A549 (cell line): ENCODE results near the gene DCLK2. TPM values are rescaled to one million over a fixed set of nuclear protein-coding genes. Genes with fewer than 3 reads are reported as not detected.

Experiments used
- ATAC-seq, 2 experiments: fragments of 200-7000 bp in 1 of 2; fragments of >200 bp in 1 of 2; cut with Nextera tagmentation in 1 of 2; cut with Tn5 transposase in 1 of 2; 3 replicates each; pipeline versions ENCODE4 v1.8.0 to v1.9.1; 2018 to 2020; ENCODE audit warnings: mild to moderate bottlenecking in 1 of 2, moderate library complexity in 1 of 2
- CTCF ChIA-PET: fragments of 300-600 bp; sonication (Branson Sonifier 250); formaldehyde crosslinking; extraction: SDS; loops from one replicate; lab custom pipeline; 2021; ENCODE audit warnings: antibody characterized with exemption, inconsistent platforms; lab: Yijun Ruan, JAX
- POLR2A ChIA-PET: fragments of 350-600 bp; formaldehyde crosslinking; extraction: SDS; loops from one replicate; lab custom pipeline; 2021; ENCODE audit warnings: antibody characterized with exemption, inconsistent platforms; lab: Yijun Ruan, JAX
- DNase-seq, 2 experiments: peaks; one replicate each; pipeline versions ENCODE4 v3.0.0 to v3.0.0-alpha.2; 2011 to 2016; ENCODE audit warnings: low read depth in 1 of 2, low spot score in 1 of 2
- FAIRE-seq: peaks from 2 replicates; lab custom pipeline; 2011; peaks lifted over from hg19 to GRCh38; lab: Jason Lieb, UNC
- H3K27ac ChIP-seq, 2 experiments: fragments of >200 bp; sonication (Bioruptor Twin); formaldehyde crosslinking; 3 replicates each; pipeline ENCODE4 v1.5.1; 2016 to 2017
- H3K4me1 ChIP-seq: fragments of >200 bp; sonication (Bioruptor Twin); formaldehyde crosslinking; 3 replicates; pipeline ENCODE4 v1.6.1; 2016
- H3K4me2 ChIP-seq: fragments of >200 bp; sonication (Bioruptor Twin); formaldehyde crosslinking; 3 replicates; pipeline ENCODE4 v1.6.1; 2016
- H3K4me3 ChIP-seq: fragments of >200 bp; sonication (Bioruptor Twin); formaldehyde crosslinking; 3 replicates; pipeline ENCODE4 v1.5.1; 2016
- H3K9me3 ChIP-seq: fragments of >200 bp; sonication (Bioruptor Twin); formaldehyde crosslinking; 3 replicates; pipeline ENCODE4 v1.6.1; 2016
- ATOH8 ChIP-seq: fragments of 250-450 bp; sonication (Bioruptor Pico); IDR thresholded peaks from 2 replicates; pipeline ENCODE4 v1.5.0; 2020; ENCODE audit warnings: low read depth, mild to moderate bottlenecking, moderate library complexity
- BHLHE40 ChIP-seq: IDR thresholded peaks from 2 replicates; pipeline ENCODE4 v1.6.1; 2012; ENCODE audit warnings: low read depth, low read length, inconsistent platforms
- CBX8 ChIP-seq: fragments of 200-600 bp; sonication (generic); IDR thresholded peaks from 2 replicates; pipeline ENCODE4 v1.6.1; 2016
- CEBPB ChIP-seq, 2 experiments: fragments of >200 bp in 1 of 2; sonication (Bioruptor Twin) in 1 of 2; formaldehyde crosslinking in 1 of 2; IDR thresholded peaks; 2 replicates each; pipeline ENCODE4 v1.6.1; 2012 to 2016
- CHD2 ChIP-seq: fragments of 150-350 bp; IDR thresholded peaks from 2 replicates; pipeline ENCODE4 v1.6.1; 2014; ENCODE audit warnings: low read length; ENCODE audit not compliant: partially characterized antibody
- EHMT2 ChIP-seq: fragments of 200-600 bp; sonication (generic); IDR thresholded peaks from 2 replicates; pipeline ENCODE4 v1.6.1; 2016; ENCODE audit warnings: antibody characterized with exemption, low read depth, mild to moderate bottlenecking, moderate library complexity
- ELK1 ChIP-seq: fragments of 150-350 bp; IDR thresholded peaks from 2 replicates; pipeline ENCODE4 v1.6.1; 2014; ENCODE audit warnings: low read depth, mild to moderate bottlenecking, low read length
- FOSL2 ChIP-seq, 2 experiments: fragments of 450-650 bp in 1 of 2; fragments of >200 bp in 1 of 2; sonication (Bioruptor Twin) in 1 of 2; formaldehyde crosslinking; IDR thresholded peaks; 2 replicates each; pipeline versions ENCODE4 v1.5.0 to v1.6.1; 2016 to 2020; ENCODE audit warnings: mild to moderate bottlenecking in 1 of 2, moderate library complexity in 1 of 2
- GATA3 ChIP-seq: IDR thresholded peaks from 2 replicates; pipeline ENCODE4 v1.6.1; 2012; ENCODE audit warnings: borderline replicate concordance
- HES2 ChIP-seq: fragments of >200 bp; sonication (Bioruptor Twin); formaldehyde crosslinking; IDR thresholded peaks from 2 replicates; pipeline ENCODE4 v1.6.1; 2016
- HOXA7 ChIP-seq: fragments of 250-450 bp; sonication (Bioruptor Pico); IDR thresholded peaks from 2 replicates; pipeline ENCODE4 v1.5.0; 2020; ENCODE audit warnings: mild to moderate bottlenecking, moderate library complexity
- JUN ChIP-seq, 2 experiments: fragments of >200 bp; sonication (Bioruptor Twin); formaldehyde crosslinking; IDR thresholded peaks; 2 replicates in 1 of 2; 3 replicates in 1 of 2; pipeline ENCODE4 v1.6.1; 2016 to 2017
- KDM1A ChIP-seq: fragments of 200-600 bp; sonication (generic); IDR thresholded peaks from 2 replicates; pipeline ENCODE4 v1.6.1; 2016; ENCODE audit warnings: low read depth, mild to moderate bottlenecking
- NPAS2 ChIP-seq: fragments of 250-450 bp; sonication (Bioruptor Pico); IDR thresholded peaks from 2 replicates; pipeline ENCODE4 v1.8.0; 2022; ENCODE audit warnings: mild to moderate bottlenecking, moderate library complexity, borderline replicate concordance
- PHF8 ChIP-seq: fragments of 200-600 bp; sonication (generic); IDR thresholded peaks from 2 replicates; pipeline ENCODE4 v1.6.1; 2016; ENCODE audit warnings: low read depth, mild to moderate bottlenecking, antibody characterized with exemption, moderate library complexity, borderline replicate concordance
- RAD21 ChIP-seq, 2 experiments: fragments of >200 bp in 1 of 2; sonication (Bioruptor Twin) in 1 of 2; formaldehyde crosslinking in 1 of 2; IDR thresholded peaks in 1 of 2; conservative IDR thresholded peaks in 1 of 2; 2 replicates in 1 of 2; 3 replicates in 1 of 2; pipeline ENCODE4 v1.6.1; 2012 to 2018; ENCODE audit warnings: inconsistent platforms in 1 of 2
- SMC3 ChIP-seq: fragments of >200 bp; sonication (Bioruptor Twin); formaldehyde crosslinking; IDR thresholded peaks from 3 replicates; pipeline ENCODE4 v1.6.1; 2018; ENCODE audit warnings: inconsistent platforms
- SREBF2 ChIP-seq: fragments of 450-650 bp; IDR thresholded peaks from 2 replicates; pipeline ENCODE4 v1.6.1; 2014; ENCODE audit warnings: mild to moderate bottlenecking, moderate library complexity
- TFCP2L1 ChIP-seq: fragments of 250-450 bp; sonication (Bioruptor Pico); IDR thresholded peaks from 2 replicates; pipeline ENCODE4 v1.5.0; 2021; ENCODE audit warnings: mild to moderate bottlenecking
- USF2 ChIP-seq: fragments of 450-650 bp; IDR thresholded peaks from 2 replicates; pipeline ENCODE4 v1.6.1; 2014; ENCODE audit warnings: antibody characterized with exemption
- WGBS: methylation state at CpG from one replicate; pipeline ENCODE4 v1.1.6; 2017; ENCODE audit errors: missing lambda C conversion rate; 5-methylcytosine and 5-hydroxymethylcytosine counted together
- polyA plus RNA-seq, 4 experiments: library from polyadenylated mRNA; depleted of rRNA in 3 of 4; stranded (reverse); fragments of >200 nt; fragmentation: RNase III in 1 of 4; extraction: RNeasy Plus Mini Kit Qiagen cat#74134 plus additional on column Dnase treatment in 1 of 4; gene quantifications; 2 replicates in 3 of 4; 3 replicates in 1 of 4; pipeline ENCODE4 v1.2.3, GENCODE V29; 2011 to 2017

Gene DCLK2
- polyA plus RNA-seq, 2 of the 4 experiments (the other 2 are of a cell fraction): 8.1 to 11.6 TPM

GRCh38 chr4:150061086-150061776 is 17.0 kb upstream of the DCLK2 start:
- ATAC-seq (0 out of 6 replicates have a peak, but pooled peaks of 1 of the 2 experiments have one; percentile 34), FAIRE-seq (no peak), DNase-seq (no peak)
- Histone ChIP-seq H3K4me3 (no peak overlapping the region), H3K4me2 (no peak overlapping the region), H3K4me1 (peaks cover 8% of the 10 kb centered on the region), H3K27ac (no peak overlapping the region), H3K9me3 (peaks cover 7% of the 10 kb centered on the region; the same call in 1 of the 3 replicates)
- TF ChIP-seq CBX8 (no peak), FOSL2 (IDR thresholded peaks at IDR 0.05) (no peak), FOSL2 (CRISPR knock-in tag; IDR thresholded peaks at IDR 0.05) (no peak), BHLHE40 (no peak), PHF8 (no peak), TFCP2L1 (CRISPR knock-in tag) (no peak), CEBPB (IDR thresholded peaks at IDR 0.05) (no peak), KDM1A (no peak), NPAS2 (CRISPR knock-in tag) (no peak), HES2 (no peak), GATA3 (no peak), SREBF2 (no peak), SMC3 (no peak), JUN (IDR thresholded peaks at IDR 0.05) (no peak), USF2 (no peak)
- POLR2A ChIA-PET: no interaction called here
- 100% methylated on average over 1 of the region's 1 CpG for WGBS
- CTCF ChIA-PET: interaction anchor here (1.2 to 1.8 kb wide), 2 partner anchors 30 to 51 kb away, joined by 3 to 4 read pairs; no protein-coding TSS in a partner anchor

DNA sequence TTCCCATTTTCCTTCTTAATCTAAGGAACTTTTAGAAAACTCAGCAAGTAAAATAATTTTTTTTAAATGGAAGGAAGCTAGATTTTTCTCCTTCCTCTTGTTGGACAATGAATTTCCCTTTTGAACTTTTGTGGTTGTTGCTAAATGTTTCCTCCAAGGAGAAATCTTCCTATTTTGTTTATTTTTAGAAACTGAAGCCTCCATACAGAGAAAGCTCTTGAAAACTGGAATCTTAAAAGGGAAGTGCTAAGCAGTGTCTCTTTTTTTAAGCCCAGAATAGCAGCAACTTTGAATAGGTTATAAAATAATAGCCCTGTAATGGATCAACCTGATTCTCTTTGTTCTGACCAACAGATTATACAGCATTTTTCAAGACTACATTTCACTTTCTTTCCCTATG is 15.1 kb upstream of the DCLK2 start:
- Histone ChIP-seq H3K4me2 (no peak overlapping the region), H3K27ac (no peak overlapping the region), H3K9me3 (no peaks in the 10 kb centered on the region), H3K4me3 (no peak overlapping the region), H3K4me1 (no peaks in the 10 kb centered on the region)
- CTCF ChIA-PET: interaction anchor here (1.3 kb wide), 1 partner anchor 154 kb away, joined by 3 read pairs; no protein-coding TSS in a partner anchor
- no peak for FAIRE-seq
- no peak for ATAC-seq
- POLR2A ChIA-PET: no interaction called here
- TF ChIP-seq USF2 (no peak), CHD2 (no peak), HOXA7 (CRISPR knock-in tag) (no peak), EHMT2 (no peak), KDM1A (no peak), CEBPB (IDR thresholded peaks at IDR 0.05) (no peak), ATOH8 (CRISPR knock-in tag) (no peak), RAD21 (conservative IDR thresholded peaks at IDR 0.05 in 1 of 2, IDR thresholded peaks at IDR 0.05 in 1 of 2) (no peak), ELK1 (no peak)
- no peak for DNase-seq
